ENCODE results near the gene CCN5. TPM values are rescaled to one million over a fixed set of nuclear protein-coding genes. Genes with fewer than 3 reads are reported as not detected.

CCN5 gene
- total and polyA plus RNA-seq, 2 of the 13 experiments (the other 11 are each of a cell fraction or from before 2014, with no cell fraction given): 0.12 TPM; not detected in 1

DNA sequence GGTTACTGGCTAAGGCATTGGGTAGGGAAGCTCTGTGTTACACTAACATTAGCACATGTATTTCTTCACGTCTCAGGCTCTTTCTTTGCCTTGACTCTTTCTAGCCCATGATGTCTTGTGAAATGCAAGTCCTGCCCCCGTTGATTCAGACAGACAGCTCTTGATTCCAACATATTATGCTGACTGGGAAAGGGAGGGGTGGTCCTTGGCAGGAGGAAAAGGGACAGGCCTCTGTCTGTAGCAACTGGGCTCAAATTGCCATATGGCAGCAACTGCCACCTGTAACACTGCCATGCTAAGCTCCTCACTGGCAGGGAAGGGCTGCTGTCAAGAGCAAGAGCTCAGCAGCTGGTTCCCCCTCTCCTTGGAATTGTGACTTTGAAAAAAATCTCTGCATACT is 24.8 kb downstream of the CCN5 start:
- TF ChIP-seq HNF4A (CRISPR knock-in tag; IDR thresholded peaks at IDR 0.05) (no peak), ZNF17 (CRISPR knock-in tag; IDR thresholded peaks at IDR 0.05) (no peak), GRHL1 (CRISPR knock-in tag; conservative IDR thresholded peaks at IDR 0.05) (no peak), RFX1 (IDR thresholded peaks at IDR 0.05) (no peak), ZNF768 (CRISPR knock-in tag; IDR thresholded peaks at IDR 0.05) (no peak), CAMTA2 (CRISPR knock-in tag; IDR thresholded peaks at IDR 0.05; ENCODE audit: borderline replicate concordance) (no peak)
- TF ChIP-seq, protein P1, sequence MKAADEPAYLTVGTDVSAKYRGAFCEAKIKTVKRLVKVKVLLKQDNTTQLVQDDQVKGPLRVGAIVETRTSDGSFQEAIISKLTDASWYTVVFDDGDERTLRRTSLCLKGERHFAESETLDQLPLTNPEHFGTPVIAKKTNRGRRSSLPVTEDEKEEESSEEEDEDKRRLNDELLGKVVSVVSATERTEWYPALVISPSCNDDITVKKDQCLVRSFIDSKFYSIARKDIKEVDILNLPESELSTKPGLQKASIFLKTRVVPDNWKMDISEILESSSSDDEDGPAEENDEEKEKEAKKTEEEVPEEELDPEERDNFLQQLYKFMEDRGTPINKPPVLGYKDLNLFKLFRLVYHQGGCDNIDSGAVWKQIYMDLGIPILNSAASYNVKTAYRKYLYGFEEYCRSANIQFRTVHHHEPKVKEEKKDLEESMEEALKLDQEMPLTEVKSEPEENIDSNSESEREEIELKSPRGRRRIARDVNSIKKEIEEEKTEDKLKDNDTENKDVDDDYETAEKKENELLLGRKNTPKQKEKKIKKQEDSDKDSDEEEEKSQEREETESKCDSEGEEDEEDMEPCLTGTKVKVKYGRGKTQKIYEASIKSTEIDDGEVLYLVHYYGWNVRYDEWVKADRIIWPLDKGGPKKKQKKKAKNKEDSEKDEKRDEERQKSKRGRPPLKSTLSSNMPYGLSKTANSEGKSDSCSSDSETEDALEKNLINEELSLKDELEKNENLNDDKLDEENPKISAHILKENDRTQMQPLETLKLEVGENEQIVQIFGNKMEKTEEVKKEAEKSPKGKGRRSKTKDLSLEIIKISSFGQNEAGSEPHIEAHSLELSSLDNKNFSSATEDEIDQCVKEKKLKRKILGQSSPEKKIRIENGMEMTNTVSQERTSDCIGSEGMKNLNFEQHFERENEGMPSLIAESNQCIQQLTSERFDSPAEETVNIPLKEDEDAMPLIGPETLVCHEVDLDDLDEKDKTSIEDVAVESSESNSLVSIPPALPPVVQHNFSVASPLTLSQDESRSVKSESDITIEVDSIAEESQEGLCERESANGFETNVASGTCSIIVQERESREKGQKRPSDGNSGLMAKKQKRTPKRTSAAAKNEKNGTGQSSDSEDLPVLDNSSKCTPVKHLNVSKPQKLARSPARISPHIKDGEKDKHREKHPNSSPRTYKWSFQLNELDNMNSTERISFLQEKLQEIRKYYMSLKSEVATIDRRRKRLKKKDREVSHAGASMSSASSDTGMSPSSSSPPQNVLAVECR (CRISPR knock-in tag; IDR thresholded peaks at IDR 0.05; ENCODE audit: borderline replicate concordance): no peak
- Histone ChIP-seq H3K27me3 (ENCODE audit: control insufficient read depth in 1 of 2, insufficient read depth in 2 of 2, low read length in 2 of 2) (peaks cover 7 to 30% of the 10 kb centered on the region in 2 experiments; a peak in 4 of 5 replicates), H3K4me1 (ENCODE audit: insufficient read depth, low read length) (peaks cover 14% of the 10 kb centered on the region), H3K36me3 (replicated peaks in 1 of 2; ENCODE audit: control insufficient read depth in 1 of 2, insufficient read depth in 2 of 2, low read length in 2 of 2) (no peaks in the 10 kb centered on the region), H3K79me2 (ENCODE audit: insufficient read depth, low read length) (no peaks in the 10 kb centered on the region), H3K27ac (ENCODE audit: extremely low read length, insufficient read depth, low read length) (no peak overlapping the region), H2AFZ (ENCODE audit: low read length) (no peak overlapping the region), H3K4me3 (replicated peaks in 1 of 3; ENCODE audit: insufficient read depth in 1 of 3, low read depth in 2 of 3, low read length in 3 of 3) (no peak overlapping the region), H3K9me3 (ENCODE audit: low read length) (peaks cover 8% of the 10 kb centered on the region), H4K20me1 (ENCODE audit: insufficient read depth, low read length) (no peaks in the 10 kb centered on the region), H3K9ac (ENCODE audit: insufficient read depth, low read depth, low read length) (no peak overlapping the region), H3K4me2 (ENCODE audit: low read depth, low read length) (no peak overlapping the region)
- ATAC-seq (no peak), DNase-seq (ENCODE audit: low spot score) (no peak), FAIRE-seq (no peak)
- intact Hi-C loops (cut with micrococcal nuclease; ENCODE audit: unreplicated experiment): no loop called here
- 12% methylated on average over 2 of the region's 2 CpGs for WGBS (ENCODE audit: low lambda C conversion rate)
- BruUV-seq (replicated peaks): no TSS peak
- ChIA-PET POLR2A (no interaction called here), CTCF (ENCODE audit: low intra/inter-chr PET ratio, low total read pairs) (no interaction called here)
- in situ Hi-C loops (cut with HindIII; ENCODE audit: extremely low pct_ligation_motif_present, low pct_unique_long_range_greater_than_20kb): loop anchor here (5.0 kb wide), 1 partner anchor 127 kb away; no protein-coding TSS in a partner anchor
